Stromal cell of bone marrow (primary cell): ENCODE data around the gene UCHL3.
"Not testable (repeated sequence)": the region's sequence is repeated elsewhere in the genome, so short reads cannot be mapped to it uniquely, and the experiment has no call there.

Experiments
- DNase-seq: peaks from one replicate; pipeline ENCODE4 v3.0.0-alpha.2; 2012; ENCODE audit warnings: low read depth

The UCHL3 gene

DNA sequence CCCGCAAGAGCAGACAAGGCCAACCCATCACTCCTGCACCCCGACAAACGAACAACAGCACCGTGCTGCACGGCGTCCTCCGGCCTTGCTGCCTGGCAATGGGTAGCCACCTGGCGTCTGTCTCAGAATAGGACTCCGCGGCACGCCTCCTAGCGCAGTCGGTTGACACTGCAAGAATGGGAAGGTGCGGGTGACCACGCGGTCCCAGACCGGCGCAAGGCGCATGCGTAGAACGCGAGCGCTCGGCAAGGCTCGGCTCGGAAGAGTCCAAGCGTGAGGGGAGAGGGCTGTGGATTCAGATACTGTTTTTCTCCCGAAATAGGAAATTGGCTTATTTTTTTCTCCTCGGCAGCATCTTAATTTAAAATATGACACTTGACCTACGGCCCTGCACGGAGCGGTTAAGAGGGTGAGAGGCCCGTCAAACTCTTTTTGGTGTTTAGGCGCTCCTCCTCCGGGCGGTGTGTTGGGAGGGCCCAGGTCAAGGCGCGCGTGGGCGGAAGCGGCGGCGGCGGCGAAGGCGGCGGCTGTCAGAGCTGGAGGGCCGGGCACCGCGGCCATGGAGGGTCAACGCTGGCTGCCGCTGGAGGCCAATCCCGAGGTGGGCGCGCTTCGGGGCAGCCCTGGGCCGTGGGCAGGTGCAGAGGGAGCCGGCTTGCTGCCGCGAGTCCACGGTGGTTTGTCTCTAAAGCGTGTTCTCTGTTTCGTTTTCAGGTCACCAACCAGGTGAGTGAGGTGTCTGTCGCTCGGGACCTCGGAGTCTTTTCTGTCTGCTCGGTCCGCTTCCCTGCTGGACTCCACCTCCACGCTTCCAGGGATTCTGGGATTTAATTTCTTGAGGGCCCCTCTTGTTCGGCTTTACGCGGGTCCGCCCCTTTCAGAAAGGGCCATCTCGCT lies at the start of gene UCHL3:
TSS of gene UCHL3 (plus strand) at position 530 of the 897 bp plus-strand sequence. CDS start at position 560, 30 bp downstream.
- peak; percentile 87 for DNase-seq

DNA sequence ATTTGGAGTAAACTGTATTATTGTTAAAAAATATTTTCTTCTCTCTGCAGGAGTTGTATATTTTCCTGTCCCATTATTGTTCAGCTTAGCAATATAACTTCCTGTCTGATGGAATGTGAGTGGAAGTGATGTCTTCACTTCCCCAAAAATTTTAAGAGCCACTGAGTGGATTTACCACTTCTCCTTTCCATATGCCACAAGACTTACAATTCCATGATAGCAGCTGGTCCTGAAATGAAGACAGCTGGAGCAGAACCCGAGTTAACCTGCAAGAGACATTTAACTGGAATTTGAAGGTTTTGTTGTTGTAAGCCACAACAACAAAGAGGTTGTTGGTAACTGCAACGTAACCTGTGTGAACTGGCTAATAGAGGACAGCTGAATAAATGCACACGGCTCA lies 44.3 kb upstream of the UCHL3 start:
- DNase-seq = no peak

GRCh38 chr13:75506018-75506417 lies 43.6 kb upstream of the UCHL3 start:
- no peak for DNase-seq

GRCh38 chr13:75507027-75508001 lies 42.3 kb upstream of the UCHL3 start:
- DNase-seq = no peak

GRCh38 chr13:75508002-75508548 lies 41.5 kb upstream of the UCHL3 start:
- DNase-seq = no peak

- DNase-seq = no peak
These were observed 38.5 kb upstream of the UCHL3 start for GRCh38 chr13:75511051-75511625.

GRCh38 chr13:75512253-75512652 lies 37.3 kb upstream of the UCHL3 start:
- no peak for DNase-seq

DNA sequence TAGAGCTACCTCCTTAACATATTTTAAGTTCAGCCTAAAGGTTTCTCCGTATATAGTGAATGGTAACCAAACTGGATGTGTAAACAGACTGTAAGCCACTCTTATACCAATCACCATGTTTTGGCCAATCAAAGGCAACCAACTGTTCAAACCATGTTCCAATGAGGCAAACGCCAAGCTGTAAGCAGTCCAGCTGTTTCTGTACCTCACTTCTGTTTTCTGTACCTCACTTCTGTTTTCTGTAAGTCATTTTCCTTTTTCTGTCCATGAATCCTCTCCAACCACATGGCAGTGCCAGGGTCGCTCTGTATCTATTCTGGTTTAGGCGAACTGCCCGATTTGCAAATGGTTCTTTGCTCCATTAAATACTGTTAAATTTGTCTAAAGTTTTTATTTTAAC lies 36.3 kb upstream of the UCHL3 start:
- DNase-seq = no peak

DNA sequence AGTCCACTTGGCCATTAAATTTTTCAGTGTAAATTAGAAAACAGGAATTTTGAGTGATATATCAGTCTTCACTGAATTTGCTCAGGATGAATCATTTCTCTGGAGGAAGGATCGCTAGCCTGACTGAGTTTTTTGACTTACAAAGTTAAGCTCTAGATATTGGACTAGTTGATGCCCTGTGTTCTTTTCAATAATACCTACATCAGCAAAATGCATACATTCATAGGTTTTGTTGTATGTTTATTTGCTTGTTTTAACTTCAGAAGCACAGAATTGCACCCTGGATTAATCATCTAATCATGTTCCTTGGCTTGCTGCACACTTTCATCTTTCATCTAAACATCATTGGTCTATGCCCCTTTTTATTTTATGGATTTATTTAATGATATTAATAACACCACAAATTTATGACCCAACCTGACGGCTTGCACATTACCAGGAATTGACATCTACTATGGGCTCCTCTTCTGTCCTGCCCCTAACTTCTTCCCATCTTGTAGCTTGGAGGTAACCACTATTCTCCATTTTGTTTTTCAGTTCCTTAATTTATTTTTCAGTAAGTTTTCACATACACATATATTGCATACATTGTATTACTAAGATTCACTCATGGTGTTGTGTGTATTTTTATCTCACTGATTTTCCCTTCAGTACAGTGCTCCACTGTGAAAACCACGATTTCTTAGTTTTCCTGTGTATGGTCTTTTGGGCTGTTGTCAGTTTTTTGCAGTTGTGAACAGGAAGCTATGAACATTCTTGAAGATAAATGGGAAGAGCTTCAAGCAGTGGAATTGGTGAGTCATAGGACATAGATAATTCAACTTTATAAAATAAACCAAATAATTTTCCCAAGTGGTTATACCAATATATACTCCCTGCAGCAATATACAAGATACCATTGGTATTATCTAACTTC lies 35.3 kb upstream of the UCHL3 start:
- no peak for DNase-seq

DNA sequence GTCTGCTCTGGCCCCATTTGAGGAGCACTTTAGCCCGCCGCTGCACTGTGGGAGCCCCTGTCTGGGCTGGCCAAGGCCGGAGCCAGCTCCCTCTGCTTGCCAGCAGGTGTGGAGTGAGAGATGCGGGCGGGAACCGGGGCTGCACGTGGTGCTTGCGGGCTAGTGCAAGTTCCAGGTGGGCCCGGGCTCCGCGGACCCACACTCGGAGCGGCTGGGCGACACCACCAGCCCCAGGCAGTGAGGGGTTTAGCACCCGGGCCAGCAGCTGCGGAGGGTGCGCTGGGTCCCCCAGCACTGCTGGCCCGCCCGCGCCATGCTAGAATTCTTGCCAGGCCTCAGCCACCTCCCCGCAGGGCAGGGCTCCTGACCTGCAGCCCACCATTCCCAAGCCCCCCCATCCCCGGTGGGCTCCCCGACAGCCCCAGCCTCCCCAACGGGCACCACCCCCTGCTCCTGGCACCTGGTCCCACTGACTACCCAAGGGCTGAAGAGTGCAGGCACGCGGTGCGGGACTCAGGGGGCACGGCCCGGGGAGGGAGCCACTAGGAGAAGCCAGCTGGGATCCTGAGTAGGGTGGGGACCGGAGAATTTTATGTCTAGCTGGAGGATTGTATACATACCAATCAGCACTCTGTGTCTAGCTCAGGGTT lies 31.0 kb upstream of the UCHL3 start:
- no peak for DNase-seq

DNA sequence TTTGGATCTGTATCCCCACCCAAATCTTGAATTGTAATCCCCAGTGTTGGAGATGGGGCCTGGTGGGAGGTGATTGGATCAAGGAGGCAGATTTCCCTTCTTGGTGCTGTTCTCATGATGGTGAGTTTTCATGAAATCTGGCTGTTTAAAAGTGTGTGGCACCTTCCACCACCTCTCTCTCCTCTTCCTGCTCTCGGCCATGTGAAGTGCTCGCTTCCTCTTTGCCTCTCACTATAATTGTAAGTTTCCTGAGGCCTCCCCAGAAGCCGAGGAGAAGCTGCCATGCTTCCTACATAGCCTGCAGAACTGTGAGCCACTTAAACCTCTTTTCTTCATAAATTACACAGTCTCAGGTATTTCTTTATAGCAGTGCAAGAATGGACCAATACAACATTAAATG lies 27.6 kb upstream of the UCHL3 start:
- DNase-seq = no peak

GRCh38 chr13:75530549-75530961 lies 19.0 kb upstream of the UCHL3 start:
- DNase-seq = no peak

DNA sequence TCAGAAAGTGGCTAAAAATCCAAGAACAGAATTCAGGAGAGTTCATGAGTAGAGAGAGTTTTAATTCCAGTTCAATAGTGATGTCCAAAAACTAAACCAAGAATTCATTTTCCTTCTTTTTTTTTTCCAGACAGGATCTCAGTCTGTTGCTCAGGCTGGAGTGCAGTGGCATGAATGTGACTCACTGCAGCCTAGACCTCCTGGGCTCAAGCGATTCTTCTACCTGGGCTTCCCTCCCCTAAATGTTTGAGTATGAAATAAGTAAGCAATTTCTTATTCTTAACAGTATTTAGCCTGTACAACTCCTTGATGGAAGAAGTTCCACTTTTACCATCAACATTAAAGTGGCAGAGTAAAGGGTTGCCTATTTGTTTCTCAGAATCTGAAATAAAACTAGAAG lies 15.7 kb upstream of the UCHL3 start:
- no peak for DNase-seq

DNA sequence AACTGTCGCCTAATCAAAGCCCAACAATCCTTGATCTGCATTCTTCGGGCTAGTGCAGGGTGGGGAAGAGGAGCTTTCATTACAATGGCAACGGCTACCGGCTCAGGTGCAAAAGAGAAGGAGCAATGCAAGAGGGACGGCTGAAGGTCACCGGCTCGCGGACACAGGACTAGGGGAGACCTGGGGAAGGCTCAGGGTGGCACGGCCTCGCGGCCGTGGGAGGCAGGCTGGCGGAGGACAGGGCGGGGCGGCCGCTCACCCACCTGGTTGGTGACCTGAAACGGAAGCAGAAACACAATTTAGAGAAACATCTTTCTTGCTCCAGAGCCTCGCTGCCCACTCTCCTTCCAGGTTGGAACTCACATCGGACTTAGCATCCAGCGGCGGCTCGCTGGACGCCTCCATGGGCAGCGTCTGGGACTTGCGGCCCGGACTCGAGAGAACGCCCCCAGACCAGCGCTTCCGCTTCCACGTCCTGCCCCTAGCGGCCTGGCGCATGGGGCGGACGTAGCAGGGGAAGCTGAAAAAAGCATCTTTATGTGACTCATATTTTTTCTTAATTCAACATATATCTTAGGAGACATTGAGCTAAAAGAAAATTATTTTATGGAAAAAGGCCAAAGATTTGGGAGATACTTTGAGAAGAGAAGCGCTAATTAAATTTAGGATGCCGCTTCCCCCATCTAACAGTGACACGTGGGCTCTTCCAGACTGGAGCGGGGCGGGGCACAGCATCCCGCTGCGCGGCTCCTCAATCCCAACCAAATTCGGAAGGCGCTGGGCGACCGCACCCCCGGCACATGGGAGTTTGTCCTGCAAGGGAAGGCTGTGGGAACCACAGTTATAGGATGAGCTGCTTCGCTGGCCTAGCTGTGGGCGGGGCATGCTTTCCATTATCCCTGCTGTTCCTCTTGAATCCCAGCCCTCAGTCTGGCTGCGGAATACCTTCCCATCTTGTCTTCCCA lies 11.9 kb upstream of the UCHL3 start, which contains the start of gene COMMD6:
TSS of gene COMMD6 (minus strand) at position 441 of the 965 bp plus-strand sequence. CDS start at position 405, 36 bp downstream.
- peak; percentile 64 for DNase-seq

- no peak for DNase-seq
These were observed 8.3 kb upstream of the UCHL3 start for GRCh38 chr13:75541287-75541686.

DNA sequence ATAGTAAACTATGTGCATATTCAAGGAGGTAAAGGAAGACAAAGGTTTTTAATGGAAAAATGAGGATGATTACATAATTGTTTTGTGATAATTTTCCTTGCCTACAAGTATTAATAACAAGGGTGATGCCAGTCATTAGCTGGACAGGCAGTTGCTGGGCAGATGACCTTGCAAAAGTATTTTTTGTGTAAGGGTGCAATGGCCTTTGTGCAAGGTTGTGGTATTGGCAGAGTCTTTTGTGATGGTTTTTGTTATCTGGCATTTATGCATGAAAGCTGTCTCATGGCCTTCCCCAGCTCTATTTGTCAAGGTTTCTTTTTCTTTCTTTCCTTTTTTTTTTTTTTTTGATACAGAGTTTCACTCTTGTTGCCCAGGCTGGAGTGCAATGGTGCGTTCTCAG lies 7.6 kb upstream of the UCHL3 start:
- DNase-seq = no peak

- DNase-seq = peak; percentile 54
These were observed 4.8 kb upstream of the UCHL3 start for GRCh38 chr13:75544681-75545330.

DNA sequence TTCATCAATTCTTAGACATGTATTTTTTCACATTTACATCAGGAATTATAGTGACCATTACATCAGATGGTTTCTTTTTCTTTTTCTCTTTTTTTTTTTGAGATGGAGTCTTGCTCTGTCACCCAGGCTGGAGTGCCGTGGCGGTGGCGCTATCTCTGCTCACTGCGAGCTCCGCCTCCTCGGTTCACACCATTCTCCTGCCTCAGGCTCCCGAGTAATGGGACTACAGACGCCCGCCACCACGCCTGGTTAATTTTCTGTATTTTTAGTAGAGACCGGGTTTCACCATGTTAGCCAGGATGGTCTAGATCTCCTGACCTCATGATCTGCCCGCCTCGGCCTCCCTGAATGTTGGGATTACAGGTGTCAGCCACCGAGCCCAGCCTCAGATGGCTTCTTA lies 4.2 kb upstream of the UCHL3 start:
- not testable (repeated sequence) for DNase-seq

GRCh38 chr13:75547917-75548316 lies 1.7 kb upstream of the UCHL3 start:
- no peak for DNase-seq
